ENCODE measurements around the gene SRGAP2. TPM values are rescaled to one million over a fixed set of nuclear protein-coding genes. Genes with fewer than 3 reads are reported as not detected.
"Not testable (repeated sequence)": the region's sequence is repeated elsewhere in the genome, so short reads cannot be mapped to it uniquely, and the experiment has no call there.

The SRGAP2 gene
- polyA plus RNA-seq, 4 donors, result 36.3 to 63.9 (median 57.2) TPM

DNA sequence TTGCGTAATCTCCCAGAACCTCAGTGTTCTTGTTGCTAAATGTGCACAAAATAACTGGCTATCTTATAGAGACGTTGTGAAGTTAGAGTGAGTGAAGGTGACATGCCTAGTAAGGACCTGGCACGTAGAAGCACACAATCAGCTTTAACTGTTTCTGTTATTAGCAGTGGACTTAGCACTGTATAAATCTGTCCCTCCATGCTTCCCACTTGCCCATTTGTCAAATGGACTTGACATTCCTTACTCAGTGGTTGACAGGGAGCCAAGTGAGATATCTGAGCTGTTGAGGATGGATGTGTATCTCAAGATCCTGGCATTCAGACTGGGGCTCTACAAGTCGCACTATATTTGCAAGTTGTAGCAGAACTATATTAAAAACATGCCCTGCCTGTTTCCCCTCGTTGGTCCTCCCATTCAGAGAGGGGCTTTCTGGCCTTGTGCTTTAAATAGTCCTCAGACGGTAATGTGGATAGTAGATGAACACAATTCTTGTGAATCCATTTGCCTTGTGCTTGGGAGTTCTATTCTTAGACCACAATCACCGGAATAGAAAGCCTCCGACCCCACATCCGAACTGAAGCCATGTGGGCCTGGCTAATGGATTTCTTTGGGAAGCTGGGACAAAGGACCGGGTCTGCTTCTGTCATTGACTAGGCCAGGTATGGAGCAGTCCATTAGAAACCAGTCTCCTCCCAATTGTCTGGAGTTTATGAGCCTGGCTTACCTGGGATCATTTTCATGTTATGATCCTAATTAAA is 43.0 kb downstream of the SRGAP2 start:
- not testable (repeated sequence) for DNase-seq (ENCODE audit: low read depth in 4 of 4, low spot score in 3 of 4)

DNA sequence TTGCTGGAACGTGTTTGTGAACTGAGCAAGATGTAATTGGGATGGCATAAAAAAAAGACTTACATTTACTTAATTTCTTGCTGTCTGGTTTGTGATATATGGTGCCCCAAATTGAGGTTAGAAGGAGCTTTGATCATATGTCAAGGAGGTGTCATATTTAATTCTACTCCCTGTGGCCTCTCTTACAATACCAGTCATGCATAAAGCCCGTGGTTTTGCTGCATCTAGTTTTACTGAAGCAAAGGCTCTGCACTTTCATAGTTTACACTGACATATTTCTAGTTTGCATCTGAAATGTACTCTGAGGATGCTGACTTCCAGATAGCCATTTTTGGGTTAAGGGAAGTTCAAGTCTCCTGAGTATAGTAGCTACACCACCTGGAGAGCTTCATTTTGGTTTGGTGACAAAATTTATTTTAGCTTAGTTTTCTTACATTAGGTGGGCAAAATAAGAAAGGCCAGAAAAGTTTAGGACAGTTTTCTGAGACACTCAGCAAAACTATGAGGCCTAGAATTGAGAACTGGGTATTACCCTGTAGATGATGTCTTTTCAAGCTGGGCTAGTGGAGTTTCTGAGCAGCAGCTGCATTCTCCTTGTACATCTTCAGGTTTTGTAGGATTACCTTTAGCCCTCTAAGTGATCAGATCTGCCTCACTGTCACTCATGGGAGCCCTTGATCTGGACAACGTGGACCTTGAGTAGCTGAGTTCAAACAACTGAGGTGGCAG is 47.8 kb downstream of the SRGAP2 start:
- not testable (repeated sequence) for DNase-seq (ENCODE audit: low read depth in 4 of 4, low spot score in 3 of 4)

DNA sequence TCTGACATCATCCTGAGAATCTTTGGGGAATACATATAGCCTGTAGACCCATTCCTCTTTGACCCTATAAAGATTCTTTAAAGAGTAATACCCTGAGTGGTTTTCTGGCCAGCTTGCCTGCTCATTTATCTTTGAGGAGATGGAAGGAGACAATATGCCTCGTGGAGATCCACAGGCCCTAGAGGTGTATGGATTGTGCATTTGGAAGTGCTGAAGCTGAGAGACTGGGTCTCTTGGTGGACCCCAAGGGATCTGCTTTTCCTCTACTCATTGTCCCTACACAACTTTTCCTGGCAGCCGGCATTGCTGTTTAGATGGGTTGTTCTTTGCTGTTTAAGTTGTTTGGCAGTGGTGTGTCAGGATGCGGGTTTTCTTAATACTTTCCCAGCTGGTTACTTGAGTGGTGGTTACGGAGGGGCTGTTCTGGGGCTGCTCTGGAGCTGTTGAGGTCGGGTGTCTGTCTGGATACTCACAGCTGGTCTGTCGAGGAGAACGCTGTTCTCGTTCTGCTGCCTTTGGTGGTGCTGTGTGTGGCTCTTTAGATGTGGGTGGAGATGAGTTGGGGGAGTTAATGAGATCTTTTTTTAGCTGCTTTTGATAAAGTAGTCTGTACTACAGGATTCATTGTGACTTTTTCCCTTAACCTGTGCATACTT is 49.5 kb downstream of the SRGAP2 start:
- not testable (repeated sequence) for DNase-seq (ENCODE audit: low read depth in 4 of 4, low spot score in 3 of 4)

Other genes starting within 250 kb of the SRGAP2 start
- gene RAB7B, start 200.1 kb upstream of the SRGAP2 start, polyA plus RNA-seq (ENCODE audit: insufficient read length in 4 of 4), result 10 to 100 TPM in 1 of 4 donors, 1 to 10 TPM in 3; 2.2 to 11.2 (median 3.9) TPM
- under 1 TPM; 0.11 to 0.82 (median 0.22) TPM for gene CTSE, start 179.6 kb upstream of the SRGAP2 start, polyA plus RNA-seq (ENCODE audit: insufficient read length in 4 of 4)
- gene RHEX, start 150.4 kb upstream of the SRGAP2 start, polyA plus RNA-seq (ENCODE audit: insufficient read length in 4 of 4), result 1 to 10 TPM in 3 of 4 donors, under 1 TPM in 1; 0.10 to 6.8 (median 3.0) TPM
- gene AVPR1B, start 86.2 kb upstream of the SRGAP2 start, polyA plus RNA-seq (ENCODE audit: insufficient read length in 4 of 4), result under 1 TPM; 0.47 to 0.57 (median 0.51) TPM
- 1 to 10 TPM; 5.2 to 6.7 (median 6.1) TPM for gene FAM72A, start 702 bp upstream of the SRGAP2 start, polyA plus RNA-seq (ENCODE audit: insufficient read length in 4 of 4)

Data from left renal pelvis (tissue), 4 donors.